HepG2 (cell line): ENCODE results near the gene SLC11A1. TPM values are rescaled to one million over a fixed set of nuclear protein-coding genes. Genes with fewer than 3 reads are reported as not detected.

Experiments
- ASH2L ChIP-seq: fragments of 300-600, 200-600 bp; sonication (generic); IDR thresholded peaks from 2 replicates; pipeline ENCODE4 v1.7.0; 2017; ENCODE audit warnings: low read depth, mild to moderate bottlenecking, moderate library complexity, mixed read lengths, low read length; ENCODE audit not compliant: insufficient read length
- CHD2 ChIP-seq: IDR thresholded peaks from 2 replicates; pipeline ENCODE4 v1.6.1; 2011; ENCODE audit warnings: low read depth, low read length, improper control_type of control experiment
- FOXA1 ChIP-seq, 2 experiments: fragments of 450-650 bp in 1 of 2; sonication (generic) in 1 of 2; formaldehyde crosslinking in 1 of 2; IDR thresholded peaks; 2 replicates each; pipeline versions ENCODE4 v1.4.0 to v1.6.1; 2016 to 2020; ENCODE audit warnings: missing genetic modification reagents in 1 of 2
- FOXM1 ChIP-seq: sonication (generic); formaldehyde crosslinking; IDR thresholded peaks from 2 replicates; pipeline ENCODE4 v1.5.0; 2020; ENCODE audit warnings: missing genetic modification reagents
- GABPB1 ChIP-seq: IDR thresholded peaks from 2 replicates; pipeline ENCODE4 v1.6.1; 2016; ENCODE audit warnings: mild to moderate bottlenecking, missing genetic modification reagents, moderate library complexity, missing compliant biosample characterization
- GTF2F1 ChIP-seq: fragments of 150-350 bp; IDR thresholded peaks from 2 replicates; pipeline ENCODE4 v1.6.1; 2014; ENCODE audit warnings: low read length
- KAT7 ChIP-seq: IDR thresholded peaks from 2 replicates; pipeline ENCODE4 v1.6.1; 2018; ENCODE audit warnings: borderline replicate concordance, missing compliant biosample characterization
- MEIS2 ChIP-seq: sonication (generic); formaldehyde crosslinking; IDR thresholded peaks from 2 replicates; pipeline ENCODE4 v1.9.0; 2021; ENCODE audit warnings: mild to moderate bottlenecking, missing genetic modification reagents
- MIXL1 ChIP-seq: IDR thresholded peaks from 2 replicates; pipeline ENCODE4 v1.6.1; 2016
- POLR2AphosphoS5 ChIP-seq: IDR thresholded peaks from 2 replicates; pipeline ENCODE4 v1.6.1; 2012; ENCODE audit warnings: low read depth, low read length
- RBM22 ChIP-seq: fragments of 200-400 bp; formaldehyde crosslinking; optimal IDR thresholded peaks from 2 replicates; pipeline ENCODE3; 2017; ENCODE audit warnings: mild to moderate bottlenecking, low read length, moderate library complexity
- TBL1XR1 ChIP-seq: fragments of 150-350 bp; IDR thresholded peaks from 2 replicates; pipeline ENCODE4 v1.6.1; 2014; ENCODE audit warnings: borderline replicate concordance, low read length; ENCODE audit not compliant: partially characterized antibody
- ZBTB38 ChIP-seq: sonication (generic); formaldehyde crosslinking; IDR thresholded peaks from 2 replicates; pipeline ENCODE4 v1.5.1; 2020; ENCODE audit warnings: mild to moderate bottlenecking, missing genetic modification reagents
- ZNF552 ChIP-seq: sonication (generic); formaldehyde crosslinking; IDR thresholded peaks from 2 replicates; pipeline ENCODE4 v1.9.0; 2022; ENCODE audit warnings: missing genetic modification reagents, mild to moderate bottlenecking, borderline replicate concordance
- polyA plus RNA-seq, 8 experiments: library from polyadenylated mRNA; depleted of rRNA in 3 of 8; stranded (reverse) in 7 of 8; unstranded in 1 of 8; fragments of >200 nt; fragmentation: Illumina TruSeq in 4 of 8; extraction: Trizol in 4 of 8; gene quantifications; 2 replicates each; pipeline versions ENCODE4 v1.2.1 to v1.2.3, GENCODE V29; 2011 to 2016; ENCODE audit warnings: low read depth in 4 of 8, missing spikeins in 1 of 8, mixed read lengths in 1 of 8; ENCODE audit not compliant: insufficient read depth in 1 of 8
- total RNA-seq, 5 experiments: library from RNA; depleted of rRNA; stranded (reverse); fragments of >200 nt; fragmentation: Illumina TruSeq; extraction: Trizol; gene quantifications; 2 replicates each; pipeline ENCODE4 v1.2.3, GENCODE V29; 2016; ENCODE audit warnings: low read depth in 1 of 5
- TF ChIP-seq, protein P1 (sequence below): sonication (generic); formaldehyde crosslinking; conservative IDR thresholded peaks from 2 replicates; pipeline ENCODE4 v1.4.0; 2020; ENCODE audit warnings: missing genetic modification reagents
- TF ChIP-seq, protein P2 (sequence below): IDR thresholded peaks from 2 replicates; pipeline ENCODE4 v1.6.1; 2018; ENCODE audit warnings: missing genetic modification reagents, mild to moderate bottlenecking, missing compliant biosample characterization
- TF ChIP-seq, protein P3 (sequence below): IDR thresholded peaks from 2 replicates; pipeline ENCODE4 v1.6.1; 2016; ENCODE audit warnings: mild to moderate bottlenecking
- TF ChIP-seq, protein P4 (sequence below): sonication (generic); formaldehyde crosslinking; IDR thresholded peaks from 2 replicates; pipeline ENCODE4 v1.9.0; 2022; ENCODE audit warnings: missing genetic modification reagents, mild to moderate bottlenecking, borderline replicate concordance
- TF ChIP-seq, protein P5 (sequence below), 2 experiments: fragments of 450-650 bp in 1 of 2; sonication (generic) in 1 of 2; formaldehyde crosslinking; IDR thresholded peaks; 2 replicates each; pipeline versions ENCODE4 v1.5.0 to v1.8.0; 2020 to 2022; ENCODE audit warnings: mild to moderate bottlenecking in 1 of 2, missing genetic modification reagents in 1 of 2
- TF ChIP-seq, protein P6 (sequence below): sonication (generic); formaldehyde crosslinking; IDR thresholded peaks from 2 replicates; pipeline ENCODE4 v1.8.1; 2022; ENCODE audit warnings: mild to moderate bottlenecking, missing genetic modification reagents

The SLC11A1 gene
- total and polyA plus RNA-seq, 2 of the 13 experiments (the other 11 are each of a cell fraction or from before 2014, with no cell fraction given) = 0.33 to 2.3 TPM

DNA sequence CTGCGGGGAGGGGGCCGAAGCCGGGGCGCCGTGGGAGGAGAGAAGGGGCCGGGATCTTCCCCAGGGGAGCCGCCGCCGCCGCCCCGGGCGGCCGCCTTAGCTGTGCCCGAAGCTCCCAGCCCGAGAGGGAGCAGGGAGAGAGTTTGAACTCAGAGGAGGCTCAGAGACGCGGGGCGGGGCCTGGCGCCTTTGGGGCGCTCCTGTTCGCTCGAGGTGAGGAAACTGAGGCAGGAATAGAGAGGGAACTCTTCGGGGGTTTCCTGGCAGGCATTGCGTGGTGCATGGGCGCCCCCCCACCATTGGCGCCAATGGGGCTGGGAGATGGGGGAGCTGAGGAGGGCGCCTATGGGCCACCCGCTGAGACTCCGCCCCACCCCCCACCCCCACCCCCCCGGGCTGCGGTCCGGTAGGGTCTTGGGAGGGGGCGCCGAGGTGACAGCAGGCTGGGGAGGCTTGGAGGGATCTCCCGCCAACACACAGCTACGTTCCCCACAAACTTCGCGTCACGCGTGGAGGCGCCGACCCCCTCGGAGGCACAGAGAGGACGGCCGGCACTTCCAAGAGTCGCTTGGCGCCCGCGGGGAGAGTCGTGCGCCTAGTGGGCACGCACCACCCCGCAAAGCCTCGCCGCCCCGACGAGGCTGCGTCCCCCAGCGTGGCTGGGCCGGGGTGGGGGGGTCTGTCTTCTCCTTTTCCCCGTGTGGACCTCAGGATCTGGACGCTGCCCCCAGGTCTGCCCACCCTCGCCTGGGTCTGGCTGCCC is 18.3 kb downstream of the SLC11A1 start (continued):
- TF ChIP-seq, protein P1, sequence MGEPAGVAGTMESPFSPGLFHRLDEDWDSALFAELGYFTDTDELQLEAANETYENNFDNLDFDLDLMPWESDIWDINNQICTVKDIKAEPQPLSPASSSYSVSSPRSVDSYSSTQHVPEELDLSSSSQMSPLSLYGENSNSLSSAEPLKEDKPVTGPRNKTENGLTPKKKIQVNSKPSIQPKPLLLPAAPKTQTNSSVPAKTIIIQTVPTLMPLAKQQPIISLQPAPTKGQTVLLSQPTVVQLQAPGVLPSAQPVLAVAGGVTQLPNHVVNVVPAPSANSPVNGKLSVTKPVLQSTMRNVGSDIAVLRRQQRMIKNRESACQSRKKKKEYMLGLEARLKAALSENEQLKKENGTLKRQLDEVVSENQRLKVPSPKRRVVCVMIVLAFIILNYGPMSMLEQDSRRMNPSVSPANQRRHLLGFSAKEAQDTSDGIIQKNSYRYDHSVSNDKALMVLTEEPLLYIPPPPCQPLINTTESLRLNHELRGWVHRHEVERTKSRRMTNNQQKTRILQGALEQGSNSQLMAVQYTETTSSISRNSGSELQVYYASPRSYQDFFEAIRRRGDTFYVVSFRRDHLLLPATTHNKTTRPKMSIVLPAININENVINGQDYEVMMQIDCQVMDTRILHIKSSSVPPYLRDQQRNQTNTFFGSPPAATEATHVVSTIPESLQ (CRISPR knock-in tag) = no peak
- TF ChIP-seq, protein P2, sequence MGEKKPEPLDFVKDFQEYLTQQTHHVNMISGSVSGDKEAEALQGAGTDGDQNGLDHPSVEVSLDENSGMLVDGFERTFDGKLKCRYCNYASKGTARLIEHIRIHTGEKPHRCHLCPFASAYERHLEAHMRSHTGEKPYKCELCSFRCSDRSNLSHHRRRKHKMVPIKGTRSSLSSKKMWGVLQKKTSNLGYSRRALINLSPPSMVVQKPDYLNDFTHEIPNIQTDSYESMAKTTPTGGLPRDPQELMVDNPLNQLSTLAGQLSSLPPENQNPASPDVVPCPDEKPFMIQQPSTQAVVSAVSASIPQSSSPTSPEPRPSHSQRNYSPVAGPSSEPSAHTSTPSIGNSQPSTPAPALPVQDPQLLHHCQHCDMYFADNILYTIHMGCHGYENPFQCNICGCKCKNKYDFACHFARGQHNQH (CRISPR knock-in tag) = 0 out of 2 replicates have a peak, but pooled peaks have one; percentile 2
- TF ChIP-seq KAT7 (CRISPR knock-in tag) (peak; percentile 70; the same call in 1 of the 2 replicates), FOXA1 (IDR thresholded peaks at IDR 0.05) (no peak), FOXA1 (CRISPR knock-in tag; IDR thresholded peaks at IDR 0.05) (no peak), GABPB1 (CRISPR knock-in tag) (peak; percentile 70; the same call in 1 of the 2 replicates), ZNF552 (CRISPR knock-in tag) (0 out of 2 replicates have a peak, but pooled peaks have one; percentile 55), FOXM1 (CRISPR knock-in tag) (0 out of 2 replicates have a peak, but pooled peaks have one; percentile 6), POLR2AphosphoS5 (peak; percentile 77), ZBTB38 (CRISPR knock-in tag) (no peak), MEIS2 (peak; percentile 75; the same call in 1 of the 2 replicates), TBL1XR1 (peak; percentile 41), MIXL1 (CRISPR knock-in tag) (peak; percentile 11; the same call in 1 of the 2 replicates), CHD2 (peak; percentile 12; the same call in 1 of the 2 replicates), ASH2L (peak; percentile 53), GTF2F1 (no peak), RBM22 (peak; percentile 74)
- TF ChIP-seq, protein P3, sequence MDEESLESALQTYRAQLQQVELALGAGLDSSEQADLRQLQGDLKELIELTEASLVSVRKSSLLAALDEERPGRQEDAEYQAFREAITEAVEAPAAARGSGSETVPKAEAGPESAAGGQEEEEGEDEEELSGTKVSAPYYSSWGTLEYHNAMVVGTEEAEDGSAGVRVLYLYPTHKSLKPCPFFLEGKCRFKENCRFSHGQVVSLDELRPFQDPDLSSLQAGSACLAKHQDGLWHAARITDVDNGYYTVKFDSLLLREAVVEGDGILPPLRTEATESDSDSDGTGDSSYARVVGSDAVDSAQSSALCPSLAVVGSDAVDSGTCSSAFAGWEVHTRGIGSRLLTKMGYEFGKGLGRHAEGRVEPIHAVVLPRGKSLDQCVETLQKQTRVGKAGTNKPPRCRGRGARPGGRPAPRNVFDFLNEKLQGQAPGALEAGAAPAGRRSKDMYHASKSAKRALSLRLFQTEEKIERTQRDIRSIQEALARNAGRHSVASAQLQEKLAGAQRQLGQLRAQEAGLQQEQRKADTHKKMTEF (CRISPR knock-in tag) = peak; percentile 77; the same call in 1 of the 2 replicates
- TF ChIP-seq, protein P4, sequence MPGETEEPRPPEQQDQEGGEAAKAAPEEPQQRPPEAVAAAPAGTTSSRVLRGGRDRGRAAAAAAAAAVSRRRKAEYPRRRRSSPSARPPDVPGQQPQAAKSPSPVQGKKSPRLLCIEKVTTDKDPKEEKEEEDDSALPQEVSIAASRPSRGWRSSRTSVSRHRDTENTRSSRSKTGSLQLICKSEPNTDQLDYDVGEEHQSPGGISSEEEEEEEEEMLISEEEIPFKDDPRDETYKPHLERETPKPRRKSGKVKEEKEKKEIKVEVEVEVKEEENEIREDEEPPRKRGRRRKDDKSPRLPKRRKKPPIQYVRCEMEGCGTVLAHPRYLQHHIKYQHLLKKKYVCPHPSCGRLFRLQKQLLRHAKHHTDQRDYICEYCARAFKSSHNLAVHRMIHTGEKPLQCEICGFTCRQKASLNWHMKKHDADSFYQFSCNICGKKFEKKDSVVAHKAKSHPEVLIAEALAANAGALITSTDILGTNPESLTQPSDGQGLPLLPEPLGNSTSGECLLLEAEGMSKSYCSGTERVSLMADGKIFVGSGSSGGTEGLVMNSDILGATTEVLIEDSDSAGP (CRISPR knock-in tag) = peak; percentile 72; the same call in 1 of the 2 replicates
- TF ChIP-seq, protein P5, sequence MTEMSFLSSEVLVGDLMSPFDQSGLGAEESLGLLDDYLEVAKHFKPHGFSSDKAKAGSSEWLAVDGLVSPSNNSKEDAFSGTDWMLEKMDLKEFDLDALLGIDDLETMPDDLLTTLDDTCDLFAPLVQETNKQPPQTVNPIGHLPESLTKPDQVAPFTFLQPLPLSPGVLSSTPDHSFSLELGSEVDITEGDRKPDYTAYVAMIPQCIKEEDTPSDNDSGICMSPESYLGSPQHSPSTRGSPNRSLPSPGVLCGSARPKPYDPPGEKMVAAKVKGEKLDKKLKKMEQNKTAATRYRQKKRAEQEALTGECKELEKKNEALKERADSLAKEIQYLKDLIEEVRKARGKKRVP (CRISPR knock-in tag; IDR thresholded peaks at IDR 0.05) = no peak; a peak in 1 of 4 replicates
- TF ChIP-seq, protein P6, sequence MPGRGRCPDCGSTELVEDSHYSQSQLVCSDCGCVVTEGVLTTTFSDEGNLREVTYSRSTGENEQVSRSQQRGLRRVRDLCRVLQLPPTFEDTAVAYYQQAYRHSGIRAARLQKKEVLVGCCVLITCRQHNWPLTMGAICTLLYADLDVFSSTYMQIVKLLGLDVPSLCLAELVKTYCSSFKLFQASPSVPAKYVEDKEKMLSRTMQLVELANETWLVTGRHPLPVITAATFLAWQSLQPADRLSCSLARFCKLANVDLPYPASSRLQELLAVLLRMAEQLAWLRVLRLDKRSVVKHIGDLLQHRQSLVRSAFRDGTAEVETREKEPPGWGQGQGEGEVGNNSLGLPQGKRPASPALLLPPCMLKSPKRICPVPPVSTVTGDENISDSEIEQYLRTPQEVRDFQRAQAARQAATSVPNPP (CRISPR knock-in tag) = peak; percentile 1; the same call in 1 of the 2 replicates
